HG02678 (cell line): Measurements from ENCODE around the gene CDH24.

Experiments used
- ATAC-seq: cut with Tn5 transposase; IDR thresholded peaks from one replicate; pipeline ENCODE4 v1.9.1; 2021; ENCODE audit warnings: mild to moderate bottlenecking, moderate library complexity; ENCODE audit not compliant: unreplicated experiment

The CDH24 gene

GRCh38 chr14:23090254-23090636 is 32.9 kb upstream of the CDH24 start:
- no peak for ATAC-seq

GRCh38 chr14:23089498-23090253 is 32.4 kb upstream of the CDH24 start:
- no peak for ATAC-seq

GRCh38 chr14:23086565-23086964 is 29.2 kb upstream of the CDH24 start:
- no peak for ATAC-seq

- no peak for ATAC-seq
These were observed 28.1 kb upstream of the CDH24 start for GRCh38 chr14:23085458-23085857.

- ATAC-seq = no peak
These were observed 23.2 kb upstream of the CDH24 start for GRCh38 chr14:23080474-23080873.

GRCh38 chr14:23079716-23080115 is 22.4 kb upstream of the CDH24 start:
- no peak for ATAC-seq

GRCh38 chr14:23078692-23079116 is 21.4 kb upstream of the CDH24 start:
- no peak for ATAC-seq

- no peak for ATAC-seq
These were observed 20.6 kb upstream of the CDH24 start for GRCh38 chr14:23077962-23078361.

- ATAC-seq = no peak
These were observed 19.6 kb upstream of the CDH24 start for GRCh38 chr14:23076785-23077408.

GRCh38 chr14:23074906-23075305 is 17.6 kb upstream of the CDH24 start:
- ATAC-seq = no peak

- ATAC-seq = no peak
These were observed 14.7 kb upstream of the CDH24 start for GRCh38 chr14:23071921-23072539.

GRCh38 chr14:23071244-23071920 is 14.1 kb upstream of the CDH24 start:
- peak; percentile 89 for ATAC-seq

GRCh38 chr14:23070262-23071129 is 13.2 kb upstream of the CDH24 start:
- no peak for ATAC-seq

GRCh38 chr14:23069413-23069806 is 12.1 kb upstream of the CDH24 start:
- ATAC-seq = no peak

- peak; percentile 75 for ATAC-seq
These were observed 11.6 kb upstream of the CDH24 start for GRCh38 chr14:23068789-23069412.

GRCh38 chr14:23067847-23068788 is 10.8 kb upstream of the CDH24 start:
- no peak for ATAC-seq

GRCh38 chr14:23066855-23067744 is 9.8 kb upstream of the CDH24 start:
- no peak for ATAC-seq

- no peak for ATAC-seq
These were observed 9.0 kb upstream of the CDH24 start for GRCh38 chr14:23066368-23066767.
